ENCODE data around the gene FAM241A. TPM values are rescaled to one million over a fixed set of nuclear protein-coding genes. Genes with fewer than 3 reads are reported as not detected.

Gene FAM241A
- total RNA-seq, 2 donors from 2014 or later, result 3.2 to 7.5 TPM

GRCh38 chr4:112230879-112231778 lies 85.9 kb downstream of the FAM241A start:
- no peak for TF ChIP-seq CTCF (IDR thresholded peaks at IDR 0.05)
- no peaks in the 10 kb centered on the region for H3K27me3 ChIP-seq (replicated peaks; ENCODE audit: insufficient read depth)
- peak overlapping the region; percentile 91 for H3K4me3 ChIP-seq
- ATAC-seq (ENCODE audit: insufficient number of reproducible peaks, low FRiP score, low read depth) (peak; percentile 96), DNase-seq (ENCODE audit: low spot score) (peak; percentile 82)
- H3K36me3 ChIP-seq, result no peaks in the 10 kb centered on the region
- no peaks in the 10 kb centered on the region for H3K9me3 ChIP-seq
- peaks cover 16 to 19% of the 10 kb centered on the region in 2 donors for H3K4me1 ChIP-seq (ENCODE audit: control insufficient read depth in 1 of 2, low read depth in 2 of 2)
- H3K27ac ChIP-seq, result peak overlapping the region; percentile 91 to 93

- DNase-seq (ENCODE audit: low spot score) (peak; percentile 36), ATAC-seq (ENCODE audit: insufficient number of reproducible peaks, low FRiP score, low read depth) (peak; percentile 46)
- Histone ChIP-seq H3K4me1 (ENCODE audit: control insufficient read depth in 1 of 2, low read depth in 2 of 2) (peaks cover 16 to 19% of the 10 kb centered on the region in 2 donors), H3K27me3 (replicated peaks; ENCODE audit: insufficient read depth) (no peaks in the 10 kb centered on the region), H3K4me3 (peak within 1 kb of the TSS; percentile 91), H3K27ac (peak within 1 kb of the TSS; percentile 91 to 93), H3K36me3 (no peaks in the 10 kb centered on the region), H3K9me3 (no peaks in the 10 kb centered on the region)
- peak; percentile 45 for TF ChIP-seq CTCF (IDR thresholded peaks at IDR 0.05)
Observed at GRCh38 chr4:112231779-112232713, 86.8 kb downstream of the FAM241A start, which contains the start of gene AP1AR. TSS of gene AP1AR (plus strand) at chr4:112231787. CDS start at chr4:112232092, 305 bp downstream.

DNA sequence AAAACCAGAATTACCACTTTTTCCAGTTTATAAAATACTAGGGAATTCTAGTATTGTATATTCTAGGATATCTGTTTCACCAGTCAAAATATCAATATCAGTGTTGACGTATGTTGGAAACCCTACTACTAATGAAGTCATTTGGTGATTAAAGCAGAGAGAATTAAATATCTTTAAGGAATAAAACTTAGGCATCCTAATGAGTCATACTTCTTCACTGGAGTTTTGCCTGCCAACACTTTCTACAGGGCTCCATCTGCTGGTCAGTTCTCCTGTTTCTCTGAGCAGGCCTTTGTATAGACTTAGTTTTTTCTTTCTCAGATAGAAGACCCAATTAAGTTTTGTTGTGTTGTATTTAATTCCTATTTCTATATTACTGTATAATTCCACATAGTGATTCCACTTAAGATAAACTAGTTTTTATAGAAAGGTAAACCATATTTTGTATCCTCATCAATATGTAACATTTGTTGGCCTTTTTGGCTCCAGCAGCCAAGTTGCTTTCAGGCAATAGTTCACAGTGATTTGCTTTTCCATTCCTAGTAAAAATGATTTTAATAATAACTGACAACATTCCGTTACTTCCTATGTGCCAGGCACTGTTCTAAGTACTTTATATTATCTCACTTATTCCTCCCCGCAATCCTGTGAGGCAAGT lies 89.8 kb downstream of the FAM241A start:
- Histone ChIP-seq H3K9me3 (no peaks in the 10 kb centered on the region), H3K4me1 (ENCODE audit: control insufficient read depth in 1 of 2, low read depth in 2 of 2) (peaks cover 14 to 19% of the 10 kb centered on the region in 2 donors), H3K27me3 (replicated peaks; ENCODE audit: insufficient read depth) (no peaks in the 10 kb centered on the region), H3K36me3 (no peaks in the 10 kb centered on the region), H3K27ac (no peak overlapping the region), H3K4me3 (no peak overlapping the region)
- ATAC-seq (ENCODE audit: insufficient number of reproducible peaks, low FRiP score, low read depth) (no peak), DNase-seq (ENCODE audit: low spot score) (peak; percentile 33)
- TF ChIP-seq CTCF (IDR thresholded peaks at IDR 0.05), result peak; percentile 69

DNA sequence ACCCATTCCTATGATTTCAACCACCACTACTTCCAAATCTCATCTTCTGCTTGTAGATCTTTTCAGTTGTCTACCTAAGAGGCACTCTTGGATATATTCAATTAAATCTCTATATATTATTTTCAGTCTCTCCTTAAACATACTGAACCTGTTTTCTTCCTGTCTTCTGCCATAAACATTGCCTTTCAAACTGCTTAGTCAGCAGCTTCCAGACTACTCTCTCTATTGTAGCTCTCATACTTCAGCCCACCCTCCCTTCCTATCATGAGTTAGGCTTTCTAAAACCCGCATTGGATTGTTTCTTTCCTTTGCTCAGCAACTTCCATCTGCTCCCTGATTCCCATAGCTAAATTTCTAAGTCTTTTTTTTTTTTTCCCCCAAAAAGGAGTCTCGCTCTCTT lies 90.8 kb downstream of the FAM241A start:
- Histone ChIP-seq H3K27ac (no peak overlapping the region), H3K27me3 (replicated peaks; ENCODE audit: insufficient read depth) (no peaks in the 10 kb centered on the region), H3K4me1 (ENCODE audit: control insufficient read depth in 1 of 2, low read depth in 2 of 2) (peaks cover 8 to 12% of the 10 kb centered on the region in 2 donors), H3K4me3 (no peak overlapping the region), H3K36me3 (no peaks in the 10 kb centered on the region), H3K9me3 (no peaks in the 10 kb centered on the region)
- no peak for DNase-seq (ENCODE audit: low spot score)
- TF ChIP-seq CTCF (IDR thresholded peaks at IDR 0.05), result no peak
- no peak for ATAC-seq (ENCODE audit: insufficient number of reproducible peaks, low FRiP score, low read depth)

All from thoracic aorta (tissue), 2 donors.